RWPE2 (cell line): Measurements from ENCODE around the gene ZFYVE28.

Experiments used
- ATAC-seq: fragments of 200-7000 bp; cut with Tn5 transposase; 3 replicates; pipeline ENCODE4 v1.9.1; 2021; ENCODE audit warnings: low read depth
- DNase-seq: peaks from one replicate; pipeline ENCODE4 v3.0.0-alpha.2; 2020; ENCODE audit warnings: low spot score
- H3K27ac ChIP-seq: fragments of 450-650 bp; 2 replicates; pipeline ENCODE4 v1.5.1; 2017; ENCODE audit warnings: mild to moderate bottlenecking; ENCODE audit not compliant: poor library complexity, severe bottlenecking
- H3K27me3 ChIP-seq: fragments of 250-450 bp; sonication (Bioruptor Pico); 2 replicates; pipeline ENCODE4 v1.5.1; 2021; ENCODE audit warnings: mild to moderate bottlenecking, moderate library complexity; ENCODE audit not compliant: insufficient read depth, poor library complexity, severe bottlenecking
- H3K36me3 ChIP-seq: fragments of 250-450 bp; sonication (Bioruptor Pico); 2 replicates; pipeline ENCODE4 v1.5.1; 2020; ENCODE audit warnings: low read depth, mild to moderate bottlenecking, moderate library complexity
- H3K4me1 ChIP-seq: fragments of 250-450 bp; sonication (Bioruptor Pico); 2 replicates; pipeline ENCODE4 v1.5.1; 2021; ENCODE audit warnings: mild to moderate bottlenecking, moderate library complexity; ENCODE audit not compliant: insufficient read depth, poor library complexity, severe bottlenecking
- H3K4me3 ChIP-seq: fragments of 250-450 bp; sonication (Bioruptor Pico); 2 replicates; pipeline ENCODE4 v1.5.1; 2021; ENCODE audit warnings: mild to moderate bottlenecking, moderate library complexity; ENCODE audit not compliant: severe bottlenecking
- H3K9me3 ChIP-seq: fragments of 250-450 bp; sonication (Bioruptor Pico); 2 replicates; pipeline ENCODE4 v1.5.1; 2021; ENCODE audit warnings: mild to moderate bottlenecking, moderate library complexity; ENCODE audit not compliant: severe bottlenecking
- TF ChIP-seq, protein P1 (sequence below): fragments of 450-650 bp; IDR thresholded peaks from one replicate; pipeline ENCODE4 v1.5.1; 2017; ENCODE audit warnings: mild to moderate bottlenecking, moderate library complexity; ENCODE audit not compliant: poor library complexity, severe bottlenecking

ZFYVE28 gene

DNA sequence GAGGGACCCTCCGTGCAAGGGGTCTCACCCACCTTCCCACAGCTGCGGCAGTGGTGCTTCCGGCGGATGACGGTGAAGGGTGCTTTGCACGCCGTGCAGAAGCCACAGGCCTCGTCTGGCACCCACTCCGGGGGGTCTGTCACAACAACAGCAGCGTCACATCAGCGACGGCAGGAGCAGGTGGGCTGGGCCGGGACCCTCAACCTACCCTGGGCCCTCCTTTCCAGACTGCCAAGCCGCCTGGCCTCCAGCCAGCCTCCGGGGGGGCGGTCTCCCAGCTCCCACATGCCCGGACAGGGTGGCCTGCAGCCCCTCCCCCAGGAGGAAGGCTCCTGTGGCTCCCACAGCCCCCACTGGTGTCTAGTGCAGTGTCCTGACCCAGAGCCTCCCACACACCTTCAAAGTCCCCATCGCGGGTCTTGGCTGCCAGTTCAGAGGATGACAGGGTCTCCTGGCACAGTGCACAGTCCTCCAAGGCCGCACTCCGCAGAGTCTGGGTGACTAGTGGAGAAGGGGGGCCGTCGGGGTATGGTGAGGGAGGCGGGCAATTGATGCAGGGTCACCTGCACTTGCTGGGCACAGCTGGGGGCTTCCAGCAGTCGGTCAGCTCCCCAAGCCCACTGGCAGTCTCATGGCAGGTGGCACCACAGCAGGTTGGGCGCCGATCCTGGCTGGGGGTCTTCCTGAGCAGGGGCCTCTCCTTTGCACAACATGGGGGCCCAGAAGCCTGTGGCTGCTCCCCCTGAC lies 147.0 kb downstream of the ZFYVE28 start:
- Histone ChIP-seq H3K9me3 (no peaks in the 10 kb centered on the region), H3K4me3 (no peak overlapping the region), H3K27me3 (no peaks in the 10 kb centered on the region), H3K36me3 (no peaks in the 10 kb centered on the region), H3K4me1 (no peaks in the 10 kb centered on the region), H3K27ac (no peak overlapping the region)
- ATAC-seq (no peak), DNase-seq (no peak)
- TF ChIP-seq, protein P1, sequence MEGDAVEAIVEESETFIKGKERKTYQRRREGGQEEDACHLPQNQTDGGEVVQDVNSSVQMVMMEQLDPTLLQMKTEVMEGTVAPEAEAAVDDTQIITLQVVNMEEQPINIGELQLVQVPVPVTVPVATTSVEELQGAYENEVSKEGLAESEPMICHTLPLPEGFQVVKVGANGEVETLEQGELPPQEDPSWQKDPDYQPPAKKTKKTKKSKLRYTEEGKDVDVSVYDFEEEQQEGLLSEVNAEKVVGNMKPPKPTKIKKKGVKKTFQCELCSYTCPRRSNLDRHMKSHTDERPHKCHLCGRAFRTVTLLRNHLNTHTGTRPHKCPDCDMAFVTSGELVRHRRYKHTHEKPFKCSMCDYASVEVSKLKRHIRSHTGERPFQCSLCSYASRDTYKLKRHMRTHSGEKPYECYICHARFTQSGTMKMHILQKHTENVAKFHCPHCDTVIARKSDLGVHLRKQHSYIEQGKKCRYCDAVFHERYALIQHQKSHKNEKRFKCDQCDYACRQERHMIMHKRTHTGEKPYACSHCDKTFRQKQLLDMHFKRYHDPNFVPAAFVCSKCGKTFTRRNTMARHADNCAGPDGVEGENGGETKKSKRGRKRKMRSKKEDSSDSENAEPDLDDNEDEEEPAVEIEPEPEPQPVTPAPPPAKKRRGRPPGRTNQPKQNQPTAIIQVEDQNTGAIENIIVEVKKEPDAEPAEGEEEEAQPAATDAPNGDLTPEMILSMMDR = no peak

GRCh38 chr4:2270341-2271165 lies 147.9 kb downstream of the ZFYVE28 start:
- no peaks in the 10 kb centered on the region for H3K4me1 ChIP-seq
- no peak overlapping the region for H3K27ac ChIP-seq
- no peak overlapping the region for H3K4me3 ChIP-seq
- ATAC-seq = no peak
- DNase-seq = no peak
- H3K27me3 ChIP-seq = no peaks in the 10 kb centered on the region
- TF ChIP-seq, protein P1 = no peak
- H3K36me3 ChIP-seq = no peaks in the 10 kb centered on the region
- H3K9me3 ChIP-seq = no peaks in the 10 kb centered on the region

DNA sequence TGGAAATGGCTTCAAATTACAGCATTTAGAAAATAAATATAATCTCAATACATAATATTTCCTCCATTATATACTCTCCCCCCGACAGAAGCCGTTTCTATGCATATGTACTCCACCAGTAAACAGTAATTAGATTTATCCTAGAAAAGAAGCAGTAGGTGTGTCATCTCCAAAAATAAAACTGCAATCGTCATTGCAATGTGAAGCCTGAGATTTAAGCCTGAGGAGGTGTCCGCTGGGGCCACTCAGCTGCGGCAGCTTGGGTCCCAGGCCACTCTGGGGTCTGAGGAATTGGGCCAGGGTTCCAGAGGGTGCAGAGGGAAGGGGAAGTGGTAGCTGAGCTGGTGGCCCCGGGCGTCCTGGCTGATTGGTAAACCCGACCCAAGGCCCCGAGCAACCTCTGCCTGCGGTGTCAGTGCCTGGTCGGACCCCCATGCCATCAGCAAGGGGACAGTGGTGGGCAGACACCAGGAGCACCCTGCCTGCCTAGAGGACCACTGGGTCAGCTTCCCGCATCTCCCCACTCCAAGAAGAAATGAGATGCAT lies 148.8 kb downstream of the ZFYVE28 start:
- no peaks in the 10 kb centered on the region for H3K36me3 ChIP-seq
- H3K4me3 ChIP-seq = no peak overlapping the region
- TF ChIP-seq, protein P1 = no peak
- DNase-seq (no peak), ATAC-seq (no peak)
- no peaks in the 10 kb centered on the region for H3K27me3 ChIP-seq
- no peaks in the 10 kb centered on the region for H3K9me3 ChIP-seq
- no peak overlapping the region for H3K27ac ChIP-seq
- H3K4me1 ChIP-seq = no peaks in the 10 kb centered on the region

DNA sequence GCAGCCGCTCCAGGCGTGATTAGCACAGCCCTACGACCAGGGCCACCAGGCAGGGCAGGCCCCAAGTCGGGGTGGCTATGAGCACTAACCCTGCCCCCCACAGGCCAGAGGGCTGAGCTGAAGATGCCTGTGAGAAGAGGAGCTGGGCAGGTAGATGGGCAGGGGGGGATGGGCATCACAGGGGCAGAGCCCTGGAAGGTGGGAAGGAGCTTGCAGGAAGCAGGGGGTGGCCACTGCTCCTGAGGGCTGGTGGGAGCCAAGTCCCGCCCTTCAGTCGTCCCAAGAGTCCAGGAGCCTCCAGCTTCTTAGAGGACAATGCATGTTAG lies 149.3 kb downstream of the ZFYVE28 start:
- H3K27ac ChIP-seq = no peak overlapping the region
- H3K4me3 ChIP-seq = no peak overlapping the region
- DNase-seq = no peak
- no peaks in the 10 kb centered on the region for H3K36me3 ChIP-seq
- TF ChIP-seq, protein P1 = no peak
- ATAC-seq = 0 out of 3 replicates have a peak, but pooled peaks have one; percentile 4
- H3K9me3 ChIP-seq = no peaks in the 10 kb centered on the region
- H3K4me1 ChIP-seq = no peaks in the 10 kb centered on the region
- no peaks in the 10 kb centered on the region for H3K27me3 ChIP-seq
